22Rv1 (cell line): Measurements from ENCODE around the gene UBR4.

Source experiments
- H3K27ac ChIP-seq: fragments of 450-650 bp; 2 replicates; pipeline ENCODE4 v1.5.1; 2017
- ZFX ChIP-seq: fragments of 450-650 bp; IDR thresholded peaks from 2 replicates; pipeline ENCODE4 v1.6.1; 2017; ENCODE audit warnings: antibody characterized with exemption, borderline replicate concordance
- TF ChIP-seq, protein P1 (sequence below): fragments of 450-650 bp; IDR thresholded peaks from 2 replicates; pipeline ENCODE4 v1.5.1; 2017; ENCODE audit warnings: mild to moderate bottlenecking

UBR4 gene

DNA sequence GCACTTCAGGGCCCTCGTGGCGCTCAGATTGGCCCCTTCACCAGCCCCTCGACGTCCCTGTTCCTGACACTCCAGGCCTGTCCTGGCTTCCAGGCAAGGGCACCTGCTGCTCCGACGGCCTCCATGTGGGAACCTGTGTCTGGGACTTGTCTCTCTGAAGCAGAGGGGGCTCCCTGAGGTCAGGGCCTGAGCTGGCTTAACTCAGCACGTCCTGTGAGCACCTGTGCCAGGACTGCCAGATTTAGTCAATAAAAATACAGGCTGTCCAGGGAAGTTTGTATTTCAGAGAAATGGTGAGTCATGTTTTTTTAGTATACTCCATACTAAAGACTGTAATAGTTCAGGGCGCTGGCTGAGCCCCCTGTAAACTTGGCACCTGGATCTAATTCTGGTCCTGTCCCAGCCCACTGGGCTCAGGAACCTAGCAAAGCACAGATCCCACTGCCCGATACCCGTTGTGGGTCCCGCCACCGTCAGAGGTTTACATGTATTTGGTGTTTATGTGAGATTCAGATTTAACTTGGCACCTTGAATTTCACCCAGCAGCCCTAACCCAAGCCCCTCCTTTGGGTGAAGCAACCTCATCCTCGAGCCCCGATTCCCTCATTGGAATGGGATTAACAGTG is 143.7 kb downstream of the UBR4 start:
- TF ChIP-seq ZFX: no peak
- TF ChIP-seq, protein P1, sequence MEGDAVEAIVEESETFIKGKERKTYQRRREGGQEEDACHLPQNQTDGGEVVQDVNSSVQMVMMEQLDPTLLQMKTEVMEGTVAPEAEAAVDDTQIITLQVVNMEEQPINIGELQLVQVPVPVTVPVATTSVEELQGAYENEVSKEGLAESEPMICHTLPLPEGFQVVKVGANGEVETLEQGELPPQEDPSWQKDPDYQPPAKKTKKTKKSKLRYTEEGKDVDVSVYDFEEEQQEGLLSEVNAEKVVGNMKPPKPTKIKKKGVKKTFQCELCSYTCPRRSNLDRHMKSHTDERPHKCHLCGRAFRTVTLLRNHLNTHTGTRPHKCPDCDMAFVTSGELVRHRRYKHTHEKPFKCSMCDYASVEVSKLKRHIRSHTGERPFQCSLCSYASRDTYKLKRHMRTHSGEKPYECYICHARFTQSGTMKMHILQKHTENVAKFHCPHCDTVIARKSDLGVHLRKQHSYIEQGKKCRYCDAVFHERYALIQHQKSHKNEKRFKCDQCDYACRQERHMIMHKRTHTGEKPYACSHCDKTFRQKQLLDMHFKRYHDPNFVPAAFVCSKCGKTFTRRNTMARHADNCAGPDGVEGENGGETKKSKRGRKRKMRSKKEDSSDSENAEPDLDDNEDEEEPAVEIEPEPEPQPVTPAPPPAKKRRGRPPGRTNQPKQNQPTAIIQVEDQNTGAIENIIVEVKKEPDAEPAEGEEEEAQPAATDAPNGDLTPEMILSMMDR: no peak
- no peak overlapping the region for H3K27ac ChIP-seq

DNA sequence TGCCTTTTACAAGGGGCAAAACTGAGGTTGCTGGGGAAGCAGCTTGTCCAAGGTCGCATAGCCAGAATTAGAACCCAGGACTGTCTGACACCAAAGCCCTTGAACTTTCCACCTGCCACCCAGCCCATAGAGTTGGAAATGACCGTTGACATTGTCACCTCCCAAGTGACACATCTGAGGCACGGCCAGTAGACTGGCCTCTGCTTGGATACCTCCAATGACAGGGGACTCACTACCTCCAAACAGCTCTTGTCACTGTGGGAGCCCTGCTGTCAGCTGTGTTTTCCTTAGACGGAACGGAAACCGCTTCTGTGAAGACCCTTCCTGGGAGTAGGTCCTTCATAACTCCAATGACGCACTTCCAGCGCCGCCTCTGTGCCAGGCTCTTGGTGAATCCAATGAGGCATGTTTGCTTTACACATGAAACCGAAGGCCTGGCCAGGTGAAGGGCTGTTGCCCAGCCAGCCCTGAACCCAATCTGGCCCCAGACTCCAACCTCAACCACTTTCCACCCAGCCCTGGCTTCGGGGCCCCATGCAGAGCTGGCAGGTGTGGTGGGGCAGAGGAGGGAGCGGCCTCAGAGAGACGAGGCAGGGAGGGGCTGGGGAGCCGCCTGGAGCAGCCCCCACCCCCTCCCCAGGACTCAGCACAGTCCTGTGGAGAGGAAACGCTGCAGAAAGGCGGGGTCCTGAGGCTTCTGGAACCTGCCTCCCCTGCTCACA is 144.4 kb downstream of the UBR4 start:
- no peak for TF ChIP-seq ZFX
- TF ChIP-seq, protein P1: no peak
- no peak overlapping the region for H3K27ac ChIP-seq

DNA sequence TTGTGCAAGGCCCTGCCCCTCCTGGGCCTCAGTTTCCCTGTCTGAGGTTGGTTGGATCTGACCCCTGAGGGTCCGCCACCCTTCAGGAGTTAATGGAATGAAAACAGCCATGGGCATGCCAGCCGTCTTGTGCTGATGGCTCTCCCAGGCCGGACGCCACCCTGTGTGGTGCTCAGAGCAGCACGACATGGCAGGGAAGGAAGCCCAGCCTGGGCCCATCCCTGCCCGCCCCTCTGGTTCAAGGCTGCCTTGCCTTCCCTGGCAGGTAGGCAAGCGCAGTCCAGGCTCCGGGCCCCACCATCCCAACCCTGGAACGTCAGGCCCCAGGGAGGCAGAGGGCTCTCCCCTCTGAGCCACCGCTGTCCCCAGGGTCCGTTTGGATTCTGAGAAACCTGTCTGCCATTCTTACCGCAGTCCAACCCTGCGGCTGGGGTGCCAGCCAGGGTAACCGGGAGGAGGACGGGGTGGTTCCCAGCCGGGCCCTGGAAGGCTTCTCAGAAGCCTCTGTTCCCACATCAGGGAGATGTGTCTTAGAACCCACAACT is 145.1 kb downstream of the UBR4 start:
- TF ChIP-seq ZFX: no peak
- TF ChIP-seq, protein P1: no peak
- no peak overlapping the region for H3K27ac ChIP-seq

DNA sequence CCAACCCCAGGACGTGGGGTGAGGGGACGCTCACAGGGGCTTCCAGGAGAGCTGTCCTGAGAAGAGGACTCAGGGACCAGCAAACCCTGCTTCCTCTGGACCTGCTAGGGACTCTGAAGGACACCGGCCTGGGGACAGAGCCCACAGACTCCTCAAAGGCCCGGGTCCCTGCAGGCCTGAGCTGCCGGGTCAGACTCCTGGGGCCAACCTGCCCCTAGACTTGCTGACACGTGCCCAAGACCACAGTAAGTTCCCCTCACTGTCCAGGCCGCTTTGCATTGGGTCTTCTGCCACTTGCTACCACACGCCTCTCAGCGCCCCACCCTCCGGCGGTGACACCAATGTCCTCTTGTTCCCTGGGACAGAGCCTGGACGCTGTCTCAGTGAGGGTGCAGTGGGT is 146.9 kb downstream of the UBR4 start:
- TF ChIP-seq, protein P1: no peak
- no peak for TF ChIP-seq ZFX
- no peak overlapping the region for H3K27ac ChIP-seq

DNA sequence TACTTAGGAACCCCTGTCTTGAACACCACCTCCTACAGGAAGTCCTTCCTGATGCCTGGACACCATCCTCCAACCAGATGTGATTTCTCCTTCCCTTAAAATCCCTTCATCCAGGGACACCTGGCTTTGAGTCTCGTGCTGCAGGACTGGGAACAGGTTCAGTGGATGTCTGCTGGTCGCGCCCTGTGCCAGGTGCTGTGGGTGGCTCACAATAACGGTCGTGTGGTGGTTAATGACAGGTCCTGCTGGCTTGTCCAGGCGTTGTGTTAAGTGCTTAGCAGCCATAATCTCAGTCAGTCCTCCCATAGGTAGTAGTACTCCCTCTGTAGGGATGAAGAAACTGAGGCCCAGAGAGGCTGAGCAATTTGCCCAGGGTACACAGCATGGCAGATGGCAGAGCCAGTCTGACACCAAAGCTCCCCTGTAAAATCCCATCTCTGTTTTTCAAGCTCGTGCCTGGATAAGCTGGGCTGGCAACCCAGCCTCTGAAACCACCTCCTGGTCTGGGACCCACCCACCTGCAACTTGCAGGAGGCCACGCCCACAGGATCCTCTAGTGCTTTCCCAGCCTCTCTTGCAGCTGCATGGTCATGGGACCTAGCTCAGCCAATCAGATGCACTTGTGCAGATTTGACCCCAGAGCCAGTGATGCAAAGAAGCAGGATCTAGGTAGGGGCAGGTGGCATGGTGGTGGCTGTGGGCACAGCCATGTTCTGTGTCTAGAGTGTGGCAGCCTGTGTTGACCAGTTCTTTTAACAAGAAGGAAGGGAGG is 147.6 kb downstream of the UBR4 start:
- TF ChIP-seq, protein P1: no peak
- no peak overlapping the region for H3K27ac ChIP-seq

DNA sequence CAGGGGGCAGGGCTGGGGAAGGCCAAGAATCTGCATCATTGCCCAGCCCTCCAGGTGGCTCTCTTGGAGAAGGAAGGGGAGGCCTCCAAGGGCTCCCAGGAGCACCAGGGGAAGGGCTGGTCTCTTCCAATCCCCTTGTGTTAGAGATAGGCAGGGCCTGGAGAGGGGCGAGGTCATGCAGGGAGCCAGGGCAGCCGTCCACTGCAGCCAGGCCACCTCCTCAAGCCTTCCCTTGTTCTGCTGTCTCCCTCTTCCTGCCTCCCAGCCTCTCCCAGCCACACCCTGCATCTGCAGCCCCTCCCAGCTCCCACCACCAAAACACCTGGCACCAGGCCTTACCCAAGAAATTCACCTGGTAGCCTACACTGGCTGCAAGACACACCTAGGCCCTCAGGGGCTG is 148.3 kb downstream of the UBR4 start:
- H3K27ac ChIP-seq: no peak overlapping the region
- no peak for TF ChIP-seq ZFX
- TF ChIP-seq, protein P1: no peak
